HG03439 (cell line): Measurements from ENCODE around the gene BCAN.

Experiments used
- ATAC-seq: cut with Tn5 transposase; IDR thresholded peaks from one replicate; pipeline ENCODE4 v1.9.1; 2021; ENCODE audit warnings: mild to moderate bottlenecking, moderate library complexity; ENCODE audit not compliant: unreplicated experiment

Gene BCAN

GRCh38 chr1:156659988-156660751, 18.3 kb downstream of the BCAN start:
- ATAC-seq, result no peak

GRCh38 chr1:156660752-156661112, 18.8 kb downstream of the BCAN start:
- ATAC-seq, result no peak

GRCh38 chr1:156662005-156662799, 20.3 kb downstream of the BCAN start:
- no peak for ATAC-seq

GRCh38 chr1:156662800-156663055, 20.8 kb downstream of the BCAN start:
- no peak for ATAC-seq

- ATAC-seq, result no peak
Measured at GRCh38 chr1:156663178-156663577, 21.3 kb downstream of the BCAN start.

GRCh38 chr1:156664046-156664766, 22.3 kb downstream of the BCAN start:
- ATAC-seq, result no peak

GRCh38 chr1:156664767-156665411, 23.0 kb downstream of the BCAN start:
- ATAC-seq, result no peak

- no peak for ATAC-seq
Measured at GRCh38 chr1:156665539-156665938, 23.6 kb downstream of the BCAN start.

GRCh38 chr1:156666862-156667609, 25.1 kb downstream of the BCAN start:
- no peak for ATAC-seq

GRCh38 chr1:156667610-156667967, 25.7 kb downstream of the BCAN start:
- no peak for ATAC-seq

- no peak for ATAC-seq
Measured at GRCh38 chr1:156667968-156668709, 26.2 kb downstream of the BCAN start.

- ATAC-seq, result no peak
Measured at GRCh38 chr1:156668801-156669637, 27.1 kb downstream of the BCAN start.

- ATAC-seq, result no peak
Measured at GRCh38 chr1:156669794-156670193, 27.9 kb downstream of the BCAN start.

GRCh38 chr1:156670359-156670758, 28.4 kb downstream of the BCAN start:
- no peak for ATAC-seq

GRCh38 chr1:156670791-156671190, 28.9 kb downstream of the BCAN start:
- ATAC-seq, result no peak

GRCh38 chr1:156671804-156672203, 29.9 kb downstream of the BCAN start:
- no peak for ATAC-seq

GRCh38 chr1:156673387-156674121, 31.6 kb downstream of the BCAN start:
- ATAC-seq, result no peak
